DMS153 treated with DMSO at 0.1 percent for 48 hours (cell line): Measurements from ENCODE around the gene TMEM236.
A peak's percentile ranks its signal among the peaks of the same experiment; 100 is the strongest.
"Not testable (repeated sequence)": the region's sequence is repeated elsewhere in the genome, so short reads cannot be mapped to it uniquely, and the experiment has no call there.

Source experiments
- DNase-seq: peaks from one replicate; lab custom pipeline; 2025; ENCODE audit not compliant: unreplicated experiment; lab: John Stamatoyannopoulos, UW

Gene TMEM236

GRCh38 chr10:17751781-17752445 is at the start of gene TMEM236:
Gene TMEM236 (plus strand): TSS chr10:17752201. CDS start chr10:17752296, 95 bp downstream.
- no peak for DNase-seq

DNA sequence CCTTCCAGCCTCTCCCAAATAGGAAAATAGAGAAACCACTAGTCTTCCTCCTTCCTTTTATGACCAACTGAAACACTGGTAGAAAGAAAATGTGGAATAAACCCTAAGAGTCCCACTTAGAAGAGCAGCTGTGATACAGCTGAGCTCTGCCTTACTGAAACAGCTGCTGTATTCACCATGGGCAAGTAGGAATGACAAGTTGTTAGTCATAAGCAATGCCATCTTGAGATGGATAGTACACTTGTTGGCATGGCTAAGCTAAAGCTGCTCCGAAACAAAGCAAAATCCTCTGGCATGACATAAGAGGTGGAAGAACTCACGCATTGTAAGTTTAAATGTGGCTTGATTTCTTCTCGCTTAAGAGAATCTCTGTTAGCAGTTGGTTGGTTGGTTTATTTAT is 48.3 kb upstream of the TMEM236 start:
- DNase-seq = no peak

DNA sequence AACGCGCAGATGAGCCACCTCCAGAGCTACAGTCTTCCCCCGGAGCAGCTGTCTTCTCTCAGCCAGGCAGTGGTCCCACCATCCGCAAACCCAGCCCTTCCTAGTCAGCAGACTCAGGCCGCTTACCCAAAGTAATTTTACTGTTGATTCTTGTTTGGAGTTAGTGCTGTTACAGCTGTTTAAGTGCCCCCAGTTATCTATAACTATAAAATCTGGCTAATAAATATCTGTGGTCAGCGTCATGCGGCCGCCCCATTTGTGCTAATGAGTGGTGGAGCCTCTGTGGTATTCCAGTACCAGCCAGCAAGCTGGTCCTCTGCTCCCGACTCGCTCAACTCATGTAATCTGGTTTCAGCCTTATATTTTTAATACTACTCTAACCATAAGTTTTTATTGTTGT is 43.2 kb upstream of the TMEM236 start:
- no peak for DNase-seq

DNA sequence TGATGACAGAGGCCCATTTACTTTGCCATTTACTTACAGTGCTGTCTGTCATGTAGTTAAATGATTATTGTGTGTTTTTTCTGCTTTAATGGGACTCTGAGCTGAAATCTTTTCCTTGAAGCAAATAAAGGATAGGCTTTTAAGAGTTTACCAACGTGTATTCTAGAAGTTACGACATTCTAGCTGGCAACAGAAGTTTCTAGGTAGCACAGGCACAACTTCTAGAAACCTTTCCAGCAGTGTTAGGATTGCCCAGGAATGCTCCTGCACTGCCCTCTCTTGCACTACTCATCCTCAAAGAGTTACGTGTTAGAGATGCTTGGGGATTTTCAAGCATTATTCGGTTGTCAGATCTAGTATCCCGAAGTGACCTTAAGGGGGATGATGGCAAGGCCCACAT is 42.5 kb upstream of the TMEM236 start:
- DNase-seq = no peak

GRCh38 chr10:17710181-17710580 is 41.8 kb upstream of the TMEM236 start:
- DNase-seq = no peak

- no peak for DNase-seq
Observed at GRCh38 chr10:17712053-17712452, 39.9 kb upstream of the TMEM236 start.

DNA sequence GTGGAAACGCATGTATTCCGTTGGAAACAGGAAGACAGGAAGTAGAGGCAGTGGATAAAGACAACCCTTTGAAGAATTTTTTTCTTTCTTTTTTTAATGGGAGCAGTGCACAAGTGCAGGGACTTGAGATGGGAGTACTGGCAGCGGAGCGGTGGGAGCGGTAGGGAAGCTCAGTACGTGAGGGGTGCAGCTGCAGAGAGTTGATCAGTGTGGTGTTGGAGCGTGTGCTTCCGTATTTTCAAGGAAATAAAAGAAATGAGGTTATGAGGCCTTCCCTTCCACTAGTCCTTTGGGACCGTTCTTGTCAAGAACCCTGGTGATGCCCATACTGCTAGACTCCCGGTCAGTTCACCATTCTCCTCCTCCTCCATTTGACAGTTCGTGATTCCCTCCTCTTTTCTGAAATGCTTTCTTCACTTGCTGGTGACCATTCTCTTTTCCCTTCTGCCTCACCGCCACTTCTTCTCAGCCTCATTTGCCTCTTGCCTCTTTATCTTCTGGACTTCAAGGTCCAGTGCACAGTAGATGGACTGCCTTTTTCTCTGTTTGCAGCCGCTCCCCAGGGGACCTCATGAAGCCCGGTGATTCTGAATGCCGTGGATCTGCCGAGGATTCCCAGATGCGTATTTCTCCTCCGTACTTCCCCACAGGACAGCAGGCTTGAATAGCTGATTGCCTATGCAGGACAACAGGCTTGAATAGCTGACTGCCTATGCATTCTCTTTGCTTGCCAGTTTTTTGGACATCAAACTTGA is 39.1 kb upstream of the TMEM236 start:
- DNase-seq = no peak

DNA sequence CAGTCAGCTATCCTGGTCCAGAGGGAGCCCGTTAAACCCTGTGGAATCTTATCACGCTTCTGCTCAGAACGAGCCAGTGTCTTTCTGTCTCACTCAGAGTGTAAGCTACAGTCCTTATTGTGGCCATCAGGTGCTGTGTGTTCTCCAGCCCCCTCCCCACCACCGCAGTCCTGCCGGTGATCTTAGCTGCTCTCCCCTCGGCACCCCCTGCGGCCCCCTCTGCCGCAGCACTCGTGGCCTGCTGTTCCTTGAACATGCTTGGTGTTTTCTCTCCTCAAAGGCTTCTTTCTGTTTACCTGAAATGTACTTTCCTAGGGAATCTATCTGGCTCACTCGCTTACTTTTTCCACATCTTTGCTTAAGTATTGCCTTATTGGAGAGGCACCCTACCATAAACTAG is 38.2 kb upstream of the TMEM236 start:
- no peak for DNase-seq

DNA sequence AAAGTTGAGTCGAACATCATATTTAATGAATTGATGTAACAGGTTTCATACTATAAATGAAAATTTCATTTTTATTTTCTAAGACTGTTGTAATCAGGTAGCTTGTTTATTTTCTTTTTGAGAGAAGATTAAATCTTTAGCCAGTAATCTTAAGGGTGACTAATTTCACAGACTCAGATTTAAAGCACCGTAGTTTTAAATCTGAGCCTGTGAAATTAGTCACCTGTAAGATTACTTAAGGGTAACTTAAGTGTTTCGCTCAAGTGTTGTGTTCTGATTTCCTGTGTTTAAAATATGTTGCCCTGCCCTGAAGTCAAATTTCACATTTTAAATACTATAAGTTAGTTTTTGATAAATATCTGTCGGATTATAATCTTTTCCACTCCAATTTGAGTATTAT is 35.8 kb upstream of the TMEM236 start:
- DNase-seq = no peak

DNA sequence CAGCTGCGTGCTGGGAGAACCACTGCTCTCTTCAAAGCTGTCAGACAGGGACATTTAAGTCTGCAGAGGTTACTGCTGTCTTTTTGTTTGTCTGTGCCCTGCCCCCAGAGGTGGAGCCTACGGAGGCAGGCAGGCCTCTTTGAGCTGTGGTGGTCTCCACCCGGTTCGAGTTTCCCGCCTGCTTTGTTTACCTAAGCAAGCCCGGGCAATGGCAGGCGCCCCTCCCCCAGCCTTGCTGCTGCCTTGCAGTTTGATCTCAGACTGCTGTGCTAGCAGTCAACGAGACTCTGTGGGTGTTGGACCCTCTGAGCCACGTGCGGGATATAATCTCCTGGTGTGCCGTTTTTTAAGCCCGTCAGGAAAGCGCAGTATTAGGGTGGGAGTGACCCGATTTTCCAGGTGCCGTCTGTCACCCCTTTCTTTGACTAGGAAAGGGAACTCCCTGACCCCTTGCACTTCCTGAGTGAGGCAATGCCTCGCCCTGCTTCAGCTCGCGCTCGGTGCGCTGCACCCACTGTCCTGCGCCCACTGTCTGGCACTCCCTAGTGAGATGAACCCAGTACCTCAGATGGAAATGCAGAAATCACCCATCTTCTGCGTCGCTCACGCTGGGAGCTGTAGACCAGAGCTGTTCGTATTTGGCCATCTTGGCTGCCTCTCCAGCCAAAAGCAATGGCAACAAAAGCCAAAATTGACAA is 29.5 kb upstream of the TMEM236 start:
- not testable (repeated sequence) for DNase-seq

DNA sequence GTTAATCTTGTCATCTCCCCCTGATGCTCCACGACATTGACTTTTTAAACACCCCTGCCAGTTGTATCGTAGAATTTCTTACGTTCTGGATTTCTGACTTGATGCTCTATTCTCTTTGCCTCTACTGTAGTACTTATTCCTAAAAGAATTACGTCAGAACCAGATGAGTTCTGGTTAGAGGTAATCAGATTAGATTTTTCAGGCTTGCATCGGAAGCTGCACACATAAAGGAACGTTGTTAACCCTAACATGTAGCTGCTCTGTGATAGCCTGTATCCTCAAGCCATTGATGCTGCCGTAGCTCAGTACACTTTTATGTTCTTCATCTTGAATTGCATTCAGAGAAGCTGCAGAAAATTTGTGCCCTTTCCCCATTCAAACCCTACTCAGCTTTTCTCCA is 26.3 kb upstream of the TMEM236 start:
- no peak for DNase-seq

GRCh38 chr10:17729630-17730029 is 22.4 kb upstream of the TMEM236 start:
- no peak for DNase-seq

- no peak for DNase-seq
Observed at GRCh38 chr10:17730667-17731066, 21.3 kb upstream of the TMEM236 start.

- no peak for DNase-seq
Observed at GRCh38 chr10:17731331-17732020, 20.5 kb upstream of the TMEM236 start.

- DNase-seq = no peak
Observed at GRCh38 chr10:17733620-17734019, 18.4 kb upstream of the TMEM236 start.

DNA sequence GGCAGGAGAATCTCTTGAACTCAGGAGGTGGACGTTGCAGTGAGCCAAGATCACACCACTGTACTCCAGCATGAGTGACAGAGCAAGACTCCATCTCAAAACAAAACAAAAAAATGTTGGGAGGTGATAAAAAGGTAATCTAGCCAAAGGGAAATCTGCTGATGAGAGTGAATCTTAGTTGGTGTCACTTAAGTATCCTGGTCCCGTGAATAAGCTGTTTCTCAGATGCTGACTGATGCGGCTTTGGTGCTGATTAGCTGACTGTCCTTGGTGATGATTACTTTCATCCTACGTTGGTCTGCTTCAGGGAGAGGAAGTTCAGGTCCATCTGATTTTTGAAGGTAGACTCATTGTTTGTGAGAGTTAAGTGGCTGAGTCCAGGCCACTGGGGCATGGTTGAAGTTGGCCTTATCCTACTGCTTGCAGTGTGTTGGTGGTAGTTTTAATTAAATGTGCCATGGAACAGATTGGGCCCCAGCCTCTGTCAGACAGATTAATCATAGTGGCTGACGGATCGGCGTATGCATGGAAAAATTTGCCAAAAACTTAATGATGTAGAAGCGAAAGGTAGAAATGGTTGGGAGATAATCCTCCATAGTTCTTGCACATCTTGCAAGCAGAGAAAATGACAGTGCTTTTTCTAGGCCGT is 17.4 kb upstream of the TMEM236 start:
- DNase-seq = no peak

DNA sequence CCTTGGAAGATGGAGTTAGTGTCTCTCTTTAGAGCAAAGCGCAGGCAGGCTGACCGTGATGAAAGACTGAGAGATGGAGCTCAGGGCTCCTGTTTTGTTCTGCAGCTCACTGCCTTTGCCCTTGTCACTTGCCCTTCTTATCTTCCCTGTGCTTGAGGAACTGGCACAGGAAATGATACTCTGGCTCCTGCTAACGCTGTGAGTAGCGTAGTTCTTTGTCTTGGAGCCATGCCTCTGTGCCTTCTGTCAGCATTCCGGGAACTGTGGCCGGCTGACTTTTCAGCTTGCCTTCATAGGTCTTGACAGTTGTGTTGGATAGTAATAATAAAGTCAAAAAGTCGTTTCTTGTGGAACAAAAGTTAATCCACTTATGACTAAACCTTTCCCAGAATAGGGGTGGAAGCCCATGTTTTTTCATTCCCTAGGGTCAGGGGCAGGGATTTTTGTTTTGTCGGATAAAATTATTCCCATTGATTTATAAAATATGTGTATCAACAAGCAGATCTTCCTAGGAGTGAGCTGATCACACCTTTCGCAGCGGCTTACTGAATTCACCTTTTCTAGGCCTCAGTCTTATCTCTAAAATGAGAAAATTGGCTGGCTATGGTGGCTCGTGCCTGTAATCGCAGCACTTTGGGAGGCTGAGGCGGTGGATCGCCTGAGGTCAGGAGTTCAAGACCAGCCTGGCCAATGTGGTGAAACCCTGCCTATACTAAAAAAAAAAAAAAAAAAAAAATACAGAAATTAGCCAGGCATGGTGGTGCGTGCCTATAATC is 16.6 kb upstream of the TMEM236 start:
- no peak for DNase-seq

GRCh38 chr10:17736223-17736622 is 15.8 kb upstream of the TMEM236 start:
- no peak for DNase-seq

GRCh38 chr10:17737027-17737965 is 14.7 kb upstream of the TMEM236 start:
- DNase-seq = peak; percentile 0
